B cell (primary cell): Measurements from ENCODE around the gene XRCC1. TPM values are rescaled to one million over a fixed set of nuclear protein-coding genes. Genes with fewer than 3 reads are reported as not detected.

Experiments
- ATAC-seq: fragments of 200-7000 bp; cut with Tn5 transposase; one replicate; pipeline ENCODE4 v1.10.0; 2021; ENCODE audit warnings: low read depth, mild to moderate bottlenecking, moderate number of reproducible peaks, moderate library complexity
- CTCF ChIA-PET: fragments of 350-600 bp; sonication (Branson Sonifier 250); formaldehyde crosslinking; loops from one replicate; lab custom pipeline; 2021; ENCODE audit warnings: antibody characterized with exemption, inconsistent platforms; lab: Charles Lee
- POLR2A ChIA-PET: fragments of 350-600 bp; sonication (Branson Sonifier 250); formaldehyde crosslinking; loops from one replicate; lab custom pipeline; 2021; ENCODE audit warnings: antibody characterized with exemption; lab: Charles Lee
- DNase-seq: peaks from one replicate; pipeline ENCODE4 v3.0.0; 2013
- H2AFZ ChIP-seq: 2 replicates; pipeline ENCODE4 v1.6.1; 2012; ENCODE audit warnings: mild to moderate bottlenecking, low read depth, low read length; ENCODE audit not compliant: insufficient read depth, poor library complexity, severe bottlenecking
- H3K27ac ChIP-seq, 2 donors: 1 replicate in 1 of 2; 2 replicates in 1 of 2; pipeline ENCODE4 v1.5.1; 2012 to 2013; ENCODE audit warnings: low read length in 2 of 2, mild to moderate bottlenecking in 2 of 2, moderate library complexity in 1 of 2
- H3K27me3 ChIP-seq, 4 experiments: fragments of 200-600 bp in 1 of 4; sonication (generic) in 1 of 4; replicated peaks in 1 of 4; 1 replicate in 2 of 4; 2 replicates in 2 of 4; pipeline versions ENCODE4 v1.6.1 to v1.7.0; 2013 to 2016; ENCODE audit warnings: low read length in 3 of 4, mild to moderate bottlenecking in 2 of 4, mixed read lengths in 1 of 4, moderate library complexity in 1 of 4; ENCODE audit not compliant: insufficient read depth in 4 of 4, control insufficient read depth in 3 of 4; ENCODE audit errors: control extremely low read depth in 1 of 4
- H3K36me3 ChIP-seq, 2 experiments: replicated peaks in 1 of 2; 1 replicate in 1 of 2; 2 replicates in 1 of 2; pipeline versions ENCODE4 v1.6.1 to v1.7.1; 2013; ENCODE audit warnings: low read length in 1 of 2; ENCODE audit not compliant: insufficient read depth in 2 of 2, control insufficient read depth in 1 of 2; ENCODE audit errors: control extremely low read depth in 1 of 2, extremely low read depth in 1 of 2
- H3K4me1 ChIP-seq, 2 donors: fragments of 200-600 bp in 1 of 2; sonication (generic) in 1 of 2; 1 replicate in 1 of 2; 2 replicates in 1 of 2; pipeline versions ENCODE4 v1.5.1 to v1.6.1; 2013 to 2017; ENCODE audit warnings: low read length in 2 of 2; ENCODE audit not compliant: control insufficient read depth in 2 of 2, insufficient read depth in 2 of 2
- H3K4me2 ChIP-seq: replicated peaks from 2 replicates; pipeline ENCODE3; 2012; ENCODE audit warnings: mild to moderate bottlenecking, low read depth, low read length; ENCODE audit not compliant: poor library complexity, severe bottlenecking
- H3K4me3 ChIP-seq, 5 experiments: fragments of 200-600 bp in 1 of 5; sonication (generic) in 1 of 5; 1 replicate in 3 of 5; 2 replicates in 2 of 5; pipeline versions ENCODE4 v1.5.1 to v1.7.0; 2011 to 2016; ENCODE audit warnings: low read length in 4 of 5, mild to moderate bottlenecking in 4 of 5, low read depth in 2 of 5, control low read depth in 1 of 5, moderate library complexity in 1 of 5; ENCODE audit not compliant: insufficient read depth in 1 of 5; ENCODE audit errors: control extremely low read depth in 1 of 5, extremely low read depth in 1 of 5
- H3K79me2 ChIP-seq: fragments of 200-600 bp; sonication (generic); one replicate; pipeline ENCODE4 v1.6.0; 2016; ENCODE audit warnings: low read length; ENCODE audit not compliant: control insufficient read depth, insufficient read depth
- H3K9ac ChIP-seq: fragments of 200-600 bp; sonication (generic); 2 replicates; pipeline ENCODE4 v1.6.1; 2017; ENCODE audit warnings: mild to moderate bottlenecking, low read length, moderate library complexity
- H3K9me3 ChIP-seq, 3 donors: one replicate each; pipeline versions ENCODE4 v1.6.1 to v1.7.1; 2013; ENCODE audit warnings: low read length in 2 of 3; ENCODE audit not compliant: control insufficient read depth in 2 of 3, insufficient read depth in 1 of 3; ENCODE audit errors: control extremely low read depth in 1 of 3
- H4K20me1 ChIP-seq: 2 replicates; pipeline ENCODE4 v1.6.0; 2012; ENCODE audit warnings: mild to moderate bottlenecking, low read length; ENCODE audit not compliant: insufficient read depth, control insufficient read depth, poor library complexity, severe bottlenecking
- H3K27ac Mint-ChIP-seq: one replicate; pipeline ENCODE4 v1.8.0; 2021; ENCODE audit warnings: mixed read lengths
- H3K27me3 Mint-ChIP-seq: one replicate; pipeline ENCODE4 v1.8.0; 2021; ENCODE audit warnings: mixed read lengths
- H3K4me1 Mint-ChIP-seq: one replicate; pipeline ENCODE4 v1.8.0; 2021; ENCODE audit warnings: mixed read lengths
- H3K4me3 Mint-ChIP-seq: one replicate; pipeline ENCODE4 v1.8.0; 2021; ENCODE audit warnings: mixed read lengths
- H3K9me3 Mint-ChIP-seq: one replicate; pipeline ENCODE4 v1.8.0; 2022; ENCODE audit warnings: mixed read lengths; ENCODE audit not compliant: insufficient read depth
- EZH2 ChIP-seq: IDR thresholded peaks from 2 replicates; pipeline ENCODE4 v1.6.1; 2012; ENCODE audit warnings: borderline replicate concordance, low read depth, mild to moderate bottlenecking, moderate library complexity, low read length; ENCODE audit not compliant: insufficient read depth, poor library complexity, severe bottlenecking
- WGBS: methylation state at CpG from one replicate; pipeline ENCODE4 v1.1.5; 2013; ENCODE audit warnings: missing lambda C conversion rate; ENCODE audit not compliant: insufficient coverage; 5-methylcytosine and 5-hydroxymethylcytosine counted together
- intact Hi-C: fragments of 100-400 bp; cut with micrococcal nuclease; formaldehyde crosslinking; loops from one replicate; pipeline ENCODE4 v1.10.0; 2022
- polyA plus RNA-seq: library from polyadenylated mRNA; depleted of rRNA; stranded (reverse); fragments of >200 nt; gene quantifications from 2 replicates; pipeline ENCODE4 v1.2.3, GENCODE V29; 2012
- total RNA-seq, 2 donors: library from RNA; stranded (reverse); fragments of 120-200 nt in 1 of 2; gene quantifications; 1 replicate in 1 of 2; 2 replicates in 1 of 2; pipeline versions ENCODE4 v1.2.3 to v1.2.4, GENCODE V29; 2013 to 2022
- TF ChIP-seq, protein P1 (sequence below): fragments of 200-600 bp; IDR thresholded peaks from one replicate; pipeline ENCODE4 v1.8.0; 2022; ENCODE audit warnings: antibody characterized with exemption, mild to moderate bottlenecking

XRCC1 gene
- total and polyA plus RNA-seq, 2 donors (not counting 1 experiment from before 2014, with no cell fraction given), result 34.6 to 38.2 TPM

DNA sequence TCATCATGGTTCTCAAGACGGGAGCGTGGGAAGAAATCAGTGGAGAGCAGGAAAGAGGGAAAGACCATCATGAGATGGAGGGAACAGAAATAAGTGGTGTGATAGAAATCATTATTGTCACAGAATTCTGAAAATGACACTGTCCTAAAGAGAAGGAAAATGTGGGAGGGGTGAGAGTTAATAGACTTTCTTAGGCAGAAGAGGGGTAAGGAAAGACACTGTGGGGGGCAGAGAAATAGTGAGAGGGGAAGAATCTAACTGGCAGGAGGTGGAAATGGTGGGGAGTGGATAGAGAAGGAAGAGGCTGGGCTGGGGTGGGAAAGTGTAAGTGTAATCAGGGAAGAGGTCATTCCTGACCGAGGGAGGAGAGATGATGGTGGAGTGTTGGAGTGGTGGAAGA, 3.5 kb upstream of the XRCC1 start:
- TF ChIP-seq, protein P1, sequence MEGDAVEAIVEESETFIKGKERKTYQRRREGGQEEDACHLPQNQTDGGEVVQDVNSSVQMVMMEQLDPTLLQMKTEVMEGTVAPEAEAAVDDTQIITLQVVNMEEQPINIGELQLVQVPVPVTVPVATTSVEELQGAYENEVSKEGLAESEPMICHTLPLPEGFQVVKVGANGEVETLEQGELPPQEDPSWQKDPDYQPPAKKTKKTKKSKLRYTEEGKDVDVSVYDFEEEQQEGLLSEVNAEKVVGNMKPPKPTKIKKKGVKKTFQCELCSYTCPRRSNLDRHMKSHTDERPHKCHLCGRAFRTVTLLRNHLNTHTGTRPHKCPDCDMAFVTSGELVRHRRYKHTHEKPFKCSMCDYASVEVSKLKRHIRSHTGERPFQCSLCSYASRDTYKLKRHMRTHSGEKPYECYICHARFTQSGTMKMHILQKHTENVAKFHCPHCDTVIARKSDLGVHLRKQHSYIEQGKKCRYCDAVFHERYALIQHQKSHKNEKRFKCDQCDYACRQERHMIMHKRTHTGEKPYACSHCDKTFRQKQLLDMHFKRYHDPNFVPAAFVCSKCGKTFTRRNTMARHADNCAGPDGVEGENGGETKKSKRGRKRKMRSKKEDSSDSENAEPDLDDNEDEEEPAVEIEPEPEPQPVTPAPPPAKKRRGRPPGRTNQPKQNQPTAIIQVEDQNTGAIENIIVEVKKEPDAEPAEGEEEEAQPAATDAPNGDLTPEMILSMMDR, result no peak
- no peak for TF ChIP-seq EZH2
- ATAC-seq (no peak), DNase-seq (no peak)
- no peaks in the 10 kb centered on the region for H3K27me3 ChIP-seq
- intact Hi-C loops, result no loop called here
- H4K20me1 ChIP-seq, result no peaks in the 10 kb centered on the region
- Mint-ChIP-seq H3K27me3 (no peaks in the 10 kb centered on the region), H3K4me3 (peak overlapping the region; percentile 35), H3K9me3 (no peaks in the 10 kb centered on the region), H3K27ac (peak overlapping the region; percentile 59), H3K4me1 (peaks cover 41% of the 10 kb centered on the region)
- ChIA-PET POLR2A (interaction anchor here (0.7 kb wide), 1 partner anchor 10 kb away, joined by 4 read pairs; no protein-coding TSS in a partner anchor), CTCF (interaction anchor here (1.5 kb wide), 1 partner anchor 16 kb away, joined by 6 read pairs; no protein-coding TSS in a partner anchor)
- no peak overlapping the region for H3K4me3 ChIP-seq
- H3K4me2 ChIP-seq, result no peak overlapping the region
- no peak overlapping the region for H2AFZ ChIP-seq
- no peaks in the 10 kb centered on the region for H3K9me3 ChIP-seq
- peaks cover 16% of the 10 kb centered on the region for H3K79me2 ChIP-seq
- H3K9ac ChIP-seq, result no peak overlapping the region
- 100% methylated on average over 3 of the region's 3 CpGs for WGBS
- no peaks in the 10 kb centered on the region for H3K36me3 ChIP-seq
- H3K27ac ChIP-seq, result no peak overlapping the region
- H3K4me1 ChIP-seq, result peaks cover 23 to 62% of the 10 kb centered on the region in 2 donors
